HCT116 (cell line): ENCODE data around the gene PRTG. TPM values are rescaled to one million over a fixed set of nuclear protein-coding genes. Genes with fewer than 3 reads are reported as not detected.

Source experiments
- ATAC-seq: fragments of 200-7000 bp; cut with Tn5 transposase; 2 replicates; pipeline ENCODE4 v1.9.1; 2020; ENCODE audit warnings: mild to moderate bottlenecking, moderate library complexity
- BruUV-seq: library from RNA; stranded (reverse); fragments of 400-500 nt; replicated peaks from 2 replicates; lab custom pipeline; 2021; lab: Mats Ljungman, UMichigan
- CTCF ChIA-PET: fragments of 300-600 bp; sonication (Branson Sonifier 250); formaldehyde crosslinking; loops from one replicate; lab custom pipeline; 2021; ENCODE audit warnings: antibody characterized with exemption; lab: Charles Lee
- POLR2A ChIA-PET: fragments of 300-600, 350-600 bp; sonication (Branson Sonifier 250); formaldehyde crosslinking; loops from one replicate; lab custom pipeline; 2021; ENCODE audit warnings: antibody characterized with exemption; lab: Charles Lee
- RAD21 ChIA-PET, 2 experiments: fragments of 300-600 bp; sonication (Branson Sonifier 250); formaldehyde crosslinking; loops; one replicate each; lab custom pipeline; 2023; ENCODE audit warnings: low total read pairs in 2 of 2; ENCODE audit not compliant: uncharacterized antibody in 2 of 2, unreplicated experiment in 2 of 2, low non-redundant PET in 1 of 2; lab: Charles Lee
- DNase-seq: peaks from one replicate; pipeline ENCODE4 v3.0.0-alpha.2; 2010; ENCODE audit warnings: low read depth, low spot score
- H2AFZ ChIP-seq: fragments of 200-600 bp; shearing (Covaris generic), sonication (generic); 2 replicates; pipeline ENCODE4 v1.6.1; 2017; ENCODE audit warnings: low read depth, mixed run types, mixed read lengths, antibody characterized with exemption, low read length; ENCODE audit not compliant: poor library complexity, severe bottlenecking
- H3K27ac ChIP-seq: 2 replicates; pipeline ENCODE4 v1.5.1; 2012; ENCODE audit warnings: low read depth, low read length
- H3K27me3 ChIP-seq: fragments of 200-600 bp; sonication (generic); 2 replicates; pipeline ENCODE4 v1.6.1; 2016; ENCODE audit warnings: mixed run types, low read length, mixed read lengths; ENCODE audit not compliant: insufficient read depth
- H3K36me3 ChIP-seq, 2 experiments: fragments of 200-500 bp in 1 of 2; fragments of 200-600 bp in 1 of 2; sonication (Bioruptor generic) in 1 of 2; sonication (generic) in 1 of 2; 2 replicates each; pipeline versions ENCODE4 v1.5.1 to v1.6.1; 2014 to 2016; ENCODE audit warnings: low read length in 2 of 2, inconsistent platforms in 1 of 2, mixed read lengths in 1 of 2, mixed run types in 1 of 2; ENCODE audit not compliant: insufficient read depth in 2 of 2, control insufficient read depth in 1 of 2
- H3K4me1 ChIP-seq, 2 experiments: fragments of 200-600 bp in 1 of 2; sonication (generic) in 1 of 2; 2 replicates each; pipeline versions ENCODE4 v1.5.1 to v1.6.1; 2012 to 2017; ENCODE audit warnings: low read length in 2 of 2, inconsistent platforms in 1 of 2, mild to moderate bottlenecking in 1 of 2, mixed read lengths in 1 of 2, mixed run types in 1 of 2, moderate library complexity in 1 of 2; ENCODE audit not compliant: insufficient read depth in 2 of 2, control insufficient read depth in 1 of 2
- H3K4me2 ChIP-seq: fragments of 200-600 bp; sonication (generic); 2 replicates; pipeline ENCODE4 v1.6.1; 2017; ENCODE audit warnings: mixed run types, low read length, mixed read lengths
- H3K4me3 ChIP-seq, 2 experiments: fragments of 200-600 bp in 1 of 2; sonication (generic) in 1 of 2; replicated peaks in 1 of 2; 2 replicates each; pipeline ENCODE4 v1.5.1; 2011 to 2016; ENCODE audit warnings: low read length in 2 of 2, control low read depth in 1 of 2, low read depth in 1 of 2, mild to moderate bottlenecking in 1 of 2, mixed read lengths in 1 of 2, mixed run types in 1 of 2
- H3K79me2 ChIP-seq: fragments of 200-600 bp; sonication (generic); 2 replicates; pipeline ENCODE4 v1.6.1; 2017; ENCODE audit warnings: mild to moderate bottlenecking, mixed run types, low read length, moderate library complexity, mixed read lengths; ENCODE audit not compliant: insufficient read depth
- H3K9ac ChIP-seq: fragments of 200-600 bp; sonication (generic); 2 replicates; pipeline ENCODE4 v1.6.1; 2016; ENCODE audit warnings: low read length, mixed read lengths
- H3K9me2 ChIP-seq: fragments of 200-600 bp; sonication (generic), shearing (Covaris generic); 2 replicates; pipeline ENCODE4 v1.6.1; 2017; ENCODE audit warnings: mixed run types, mild to moderate bottlenecking, moderate library complexity; ENCODE audit not compliant: insufficient read depth
- H3K9me3 ChIP-seq, 2 experiments: fragments of 200-500 bp in 1 of 2; fragments of 200-600 bp in 1 of 2; sonication (Bioruptor generic) in 1 of 2; sonication (generic) in 1 of 2; 2 replicates each; pipeline ENCODE4 v1.6.1; 2014 to 2017; ENCODE audit warnings: low read length in 2 of 2, mixed read lengths in 2 of 2, inconsistent platforms in 1 of 2, low read depth in 1 of 2, mild to moderate bottlenecking in 1 of 2, mixed run types in 1 of 2, moderate library complexity in 1 of 2; ENCODE audit not compliant: control insufficient read depth in 1 of 2, insufficient read depth in 1 of 2
- H4K20me1 ChIP-seq: fragments of 200-600 bp; sonication (generic), shearing (Covaris generic); 2 replicates; pipeline ENCODE4 v1.6.1; 2017; ENCODE audit warnings: mixed run types, mild to moderate bottlenecking, moderate library complexity; ENCODE audit not compliant: insufficient read depth
- EZH2 ChIP-seq: fragments of 200-600 bp; sonication (generic); IDR thresholded peaks from 2 replicates; pipeline ENCODE4 v1.6.1; 2017; ENCODE audit warnings: antibody characterized with exemption, mixed run types
- EZH2phosphoT487 ChIP-seq: fragments of 200-600 bp; IDR thresholded peaks from 2 replicates; pipeline ENCODE4 v1.6.1; 2018; ENCODE audit warnings: antibody characterized with exemption, borderline replicate concordance
- FOSL1 ChIP-seq: IDR thresholded peaks from 2 replicates; pipeline ENCODE4 v1.6.1; 2012; ENCODE audit warnings: low read depth
- POLR2AphosphoS5 ChIP-seq: IDR thresholded peaks from 2 replicates; pipeline ENCODE4 v1.6.1; 2011; ENCODE audit warnings: mild to moderate bottlenecking, low read depth, low read length, moderate library complexity
- RAD21 ChIP-seq: IDR thresholded peaks from 2 replicates; pipeline ENCODE4 v1.6.1; 2012; ENCODE audit warnings: low read depth, mild to moderate bottlenecking
- SP1 ChIP-seq: IDR thresholded peaks from 2 replicates; pipeline ENCODE4 v1.6.1; 2012; ENCODE audit warnings: low read depth
- TCF7L2 ChIP-seq: IDR thresholded peaks from 2 replicates; pipeline ENCODE4 v1.7.0; 2011; ENCODE audit warnings: borderline replicate concordance, inconsistent platforms; ENCODE audit not compliant: insufficient read depth, insufficient read length; ENCODE audit errors: extremely low read depth
- ZFX ChIP-seq: fragments of 450-650 bp; IDR thresholded peaks from 2 replicates; pipeline ENCODE4 v1.6.1; 2017
- intact Hi-C: fragments of 100-400 bp; cut with micrococcal nuclease; formaldehyde crosslinking; loops from 2 replicates; pipeline ENCODE4 v1.10.0; 2022
- total RNA-seq: library from RNA; stranded (reverse); gene quantifications from one replicate; pipeline ENCODE4 v1.2.1, GENCODE V29; 2021; ENCODE audit not compliant: unreplicated experiment
- TF ChIP-seq, protein P1 (sequence below), 3 experiments: fragments of 200-600 bp in 1 of 3; sonication (generic) in 1 of 3; IDR thresholded peaks in 2 of 3; conservative IDR thresholded peaks in 1 of 3; 2 replicates each; pipeline ENCODE4 v1.5.1; 2012 to 2017; ENCODE audit warnings: low read depth in 2 of 3, low read length in 2 of 3, antibody characterized with exemption in 1 of 3, borderline replicate concordance in 1 of 3, control low read depth in 1 of 3, mild to moderate bottlenecking in 1 of 3, mixed read lengths in 1 of 3, mixed run types in 1 of 3, moderate library complexity in 1 of 3; ENCODE audit not compliant: insufficient read depth in 1 of 3
- TF ChIP-seq, protein P2 (sequence below): IDR thresholded peaks from 2 replicates; pipeline ENCODE4 v1.6.1; 2012

PRTG gene
- total RNA-seq, 1 experiment from 2014 or later: not detected

DNA sequence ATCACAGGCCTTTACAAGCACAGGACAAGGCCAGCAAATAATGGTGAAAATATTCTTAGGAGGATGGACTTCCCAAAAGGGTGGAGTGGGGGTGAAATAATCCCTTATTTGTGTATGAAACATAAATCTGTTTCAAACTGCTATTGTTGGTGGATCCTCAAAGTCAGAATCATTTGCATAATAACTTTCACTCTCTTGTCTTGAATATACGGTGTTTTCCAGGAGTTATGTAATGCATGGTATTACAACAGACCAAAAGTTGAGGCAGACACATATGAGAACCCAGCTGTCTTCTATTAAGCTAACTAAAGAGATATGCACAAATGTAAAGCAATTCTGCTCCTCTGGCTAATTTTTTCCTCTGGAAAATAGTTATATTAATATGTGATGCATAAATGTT lies 57.7 kb downstream of the PRTG start:
- Histone ChIP-seq H3K4me3 (no peak overlapping the region), H3K27me3 (no peaks in the 10 kb centered on the region), H3K9me3 (no peaks in the 10 kb centered on the region), H3K4me2 (no peak overlapping the region), H2AFZ (no peak overlapping the region), H3K27ac (no peak overlapping the region), H4K20me1 (no peaks in the 10 kb centered on the region), H3K9me2 (0 out of 2 replicates have a peak, but pooled peaks cover 3% of the 10 kb centered on the region), H3K4me1 (no peaks in the 10 kb centered on the region), H3K36me3 (no peaks in the 10 kb centered on the region), H3K79me2 (no peaks in the 10 kb centered on the region), H3K9ac (no peak overlapping the region)
- no peak for DNase-seq
- TF ChIP-seq FOSL1 (no peak), ZFX (no peak), EZH2phosphoT487 (no peak), TCF7L2 (no peak), EZH2 (no peak), SP1 (no peak), RAD21 (no peak), POLR2AphosphoS5 (no peak)
- TF ChIP-seq, protein P1, sequence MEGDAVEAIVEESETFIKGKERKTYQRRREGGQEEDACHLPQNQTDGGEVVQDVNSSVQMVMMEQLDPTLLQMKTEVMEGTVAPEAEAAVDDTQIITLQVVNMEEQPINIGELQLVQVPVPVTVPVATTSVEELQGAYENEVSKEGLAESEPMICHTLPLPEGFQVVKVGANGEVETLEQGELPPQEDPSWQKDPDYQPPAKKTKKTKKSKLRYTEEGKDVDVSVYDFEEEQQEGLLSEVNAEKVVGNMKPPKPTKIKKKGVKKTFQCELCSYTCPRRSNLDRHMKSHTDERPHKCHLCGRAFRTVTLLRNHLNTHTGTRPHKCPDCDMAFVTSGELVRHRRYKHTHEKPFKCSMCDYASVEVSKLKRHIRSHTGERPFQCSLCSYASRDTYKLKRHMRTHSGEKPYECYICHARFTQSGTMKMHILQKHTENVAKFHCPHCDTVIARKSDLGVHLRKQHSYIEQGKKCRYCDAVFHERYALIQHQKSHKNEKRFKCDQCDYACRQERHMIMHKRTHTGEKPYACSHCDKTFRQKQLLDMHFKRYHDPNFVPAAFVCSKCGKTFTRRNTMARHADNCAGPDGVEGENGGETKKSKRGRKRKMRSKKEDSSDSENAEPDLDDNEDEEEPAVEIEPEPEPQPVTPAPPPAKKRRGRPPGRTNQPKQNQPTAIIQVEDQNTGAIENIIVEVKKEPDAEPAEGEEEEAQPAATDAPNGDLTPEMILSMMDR (IDR thresholded peaks at IDR 0.05 in 2 of 3, conservative IDR thresholded peaks at IDR 0.05 in 1 of 3; ENCODE audit: borderline replicate concordance in 1 of 3, insufficient read depth in 1 of 3, low read depth in 2 of 3, low read length in 2 of 3): no peak
- TF ChIP-seq, protein P2, sequence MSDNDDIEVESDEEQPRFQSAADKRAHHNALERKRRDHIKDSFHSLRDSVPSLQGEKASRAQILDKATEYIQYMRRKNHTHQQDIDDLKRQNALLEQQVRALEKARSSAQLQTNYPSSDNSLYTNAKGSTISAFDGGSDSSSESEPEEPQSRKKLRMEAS: no peak
- ATAC-seq: no peak
- CTCF ChIA-PET: no interaction called here
- intact Hi-C loops: no loop called here
- POLR2A ChIA-PET: no interaction called here
- BruUV-seq: no TSS peak
- RAD21 ChIA-PET: no interaction called here
